ENCODE results near the gene HSF4.

- TF ChIP-seq, protein P1, sequence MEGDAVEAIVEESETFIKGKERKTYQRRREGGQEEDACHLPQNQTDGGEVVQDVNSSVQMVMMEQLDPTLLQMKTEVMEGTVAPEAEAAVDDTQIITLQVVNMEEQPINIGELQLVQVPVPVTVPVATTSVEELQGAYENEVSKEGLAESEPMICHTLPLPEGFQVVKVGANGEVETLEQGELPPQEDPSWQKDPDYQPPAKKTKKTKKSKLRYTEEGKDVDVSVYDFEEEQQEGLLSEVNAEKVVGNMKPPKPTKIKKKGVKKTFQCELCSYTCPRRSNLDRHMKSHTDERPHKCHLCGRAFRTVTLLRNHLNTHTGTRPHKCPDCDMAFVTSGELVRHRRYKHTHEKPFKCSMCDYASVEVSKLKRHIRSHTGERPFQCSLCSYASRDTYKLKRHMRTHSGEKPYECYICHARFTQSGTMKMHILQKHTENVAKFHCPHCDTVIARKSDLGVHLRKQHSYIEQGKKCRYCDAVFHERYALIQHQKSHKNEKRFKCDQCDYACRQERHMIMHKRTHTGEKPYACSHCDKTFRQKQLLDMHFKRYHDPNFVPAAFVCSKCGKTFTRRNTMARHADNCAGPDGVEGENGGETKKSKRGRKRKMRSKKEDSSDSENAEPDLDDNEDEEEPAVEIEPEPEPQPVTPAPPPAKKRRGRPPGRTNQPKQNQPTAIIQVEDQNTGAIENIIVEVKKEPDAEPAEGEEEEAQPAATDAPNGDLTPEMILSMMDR (conservative IDR thresholded peaks at IDR 0.05; ENCODE audit: low read length): no peak
- no peak for TF ChIP-seq EZH2phosphoT487 (IDR thresholded peaks at IDR 0.05; ENCODE audit: borderline replicate concordance)
Measured at GRCh38 chr16:67164599-67165061, at the start of gene HSF4.

Data from Loucy (cell line).